ENCODE data around the gene SEPTIN8.

GRCh38 chr5:132797651-132798050 is 20.6 kb upstream of the SEPTIN8 start:
- TF ChIP-seq ZBTB33 (CRISPR knock-in tag; IDR thresholded peaks at IDR 0.05) (no peak), KLF16 (CRISPR knock-in tag; IDR thresholded peaks at IDR 0.05) (no peak), ZFP36 (IDR thresholded peaks at IDR 0.05; ENCODE audit: borderline replicate concordance, low read depth, low read length, partially characterized antibody) (no peak), KAT2B (IDR thresholded peaks at IDR 0.05; ENCODE audit: borderline replicate concordance, low read depth, low read length) (no peak), MXI1 (IDR thresholded peaks at IDR 0.05; ENCODE audit: borderline replicate concordance, low read depth, low read length) (no peak), MED1 (CRISPR knock-in tag; IDR thresholded peaks at IDR 0.05) (no peak), CHD2 (IDR thresholded peaks at IDR 0.05; ENCODE audit: low read depth, low read length) (no peak)

All from HepG2 (cell line).